ENCODE data around the gene AKAP1. TPM values are rescaled to one million over a fixed set of nuclear protein-coding genes. Genes with fewer than 3 reads are reported as not detected.

Gene AKAP1
- total RNA-seq, 1 donor from 2014 or later, result 28.6 TPM

DNA sequence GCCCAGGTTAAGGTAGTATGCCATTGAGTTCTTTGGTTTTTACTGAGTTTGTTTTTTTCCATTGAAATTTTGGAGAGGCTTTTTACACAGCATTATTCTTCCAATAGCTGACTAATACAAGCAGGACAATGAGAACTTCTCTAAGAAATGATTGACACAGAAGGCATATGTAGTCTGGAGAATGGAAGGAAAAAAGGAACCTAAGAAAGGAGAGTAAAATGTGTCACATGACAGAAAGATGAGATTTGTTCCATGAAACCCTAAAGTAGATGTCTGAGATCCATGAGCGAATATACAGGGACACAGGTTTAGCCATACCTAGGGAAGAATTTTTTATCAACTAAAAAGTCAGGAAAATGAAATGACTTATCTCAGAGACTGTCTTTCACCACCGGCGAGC is 80.7 kb downstream of the AKAP1 start:
- DNase-seq (ENCODE audit: low read depth), result no peak
- Histone ChIP-seq H3K36me3 (ENCODE audit: control insufficient read depth, insufficient read depth, low read length) (no peaks in the 10 kb centered on the region), H3K4me3 (ENCODE audit: low read depth, low read length) (no peak overlapping the region), H3K27me3 (ENCODE audit: control insufficient read depth, insufficient read depth, low read length) (no peaks in the 10 kb centered on the region)
- TF ChIP-seq, protein P1, sequence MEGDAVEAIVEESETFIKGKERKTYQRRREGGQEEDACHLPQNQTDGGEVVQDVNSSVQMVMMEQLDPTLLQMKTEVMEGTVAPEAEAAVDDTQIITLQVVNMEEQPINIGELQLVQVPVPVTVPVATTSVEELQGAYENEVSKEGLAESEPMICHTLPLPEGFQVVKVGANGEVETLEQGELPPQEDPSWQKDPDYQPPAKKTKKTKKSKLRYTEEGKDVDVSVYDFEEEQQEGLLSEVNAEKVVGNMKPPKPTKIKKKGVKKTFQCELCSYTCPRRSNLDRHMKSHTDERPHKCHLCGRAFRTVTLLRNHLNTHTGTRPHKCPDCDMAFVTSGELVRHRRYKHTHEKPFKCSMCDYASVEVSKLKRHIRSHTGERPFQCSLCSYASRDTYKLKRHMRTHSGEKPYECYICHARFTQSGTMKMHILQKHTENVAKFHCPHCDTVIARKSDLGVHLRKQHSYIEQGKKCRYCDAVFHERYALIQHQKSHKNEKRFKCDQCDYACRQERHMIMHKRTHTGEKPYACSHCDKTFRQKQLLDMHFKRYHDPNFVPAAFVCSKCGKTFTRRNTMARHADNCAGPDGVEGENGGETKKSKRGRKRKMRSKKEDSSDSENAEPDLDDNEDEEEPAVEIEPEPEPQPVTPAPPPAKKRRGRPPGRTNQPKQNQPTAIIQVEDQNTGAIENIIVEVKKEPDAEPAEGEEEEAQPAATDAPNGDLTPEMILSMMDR (IDR thresholded peaks at IDR 0.05; ENCODE audit: insufficient read depth, low read length, poor library complexity, severe bottlenecking), result no peak

DNA sequence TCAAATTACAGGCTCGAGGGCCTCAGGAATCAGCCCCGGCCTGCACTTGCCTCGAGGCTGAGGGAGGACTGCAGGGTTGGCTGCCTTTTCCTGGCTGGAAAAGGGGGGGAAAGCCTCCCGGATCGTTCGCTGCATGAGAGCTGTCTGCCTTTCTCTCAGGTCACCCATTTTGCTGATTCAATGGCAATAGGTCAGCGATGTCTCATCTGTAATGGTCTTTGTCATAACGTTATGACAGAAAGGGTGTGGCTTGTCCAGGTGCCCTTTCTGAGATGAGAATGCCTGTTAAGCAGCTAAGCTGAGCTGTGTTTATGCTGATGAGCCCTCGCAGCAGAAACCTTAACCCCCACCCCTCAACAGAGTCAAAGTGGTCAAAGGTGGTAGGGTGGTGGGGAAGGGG is 81.8 kb downstream of the AKAP1 start:
- no peak for DNase-seq (ENCODE audit: low read depth)
- Histone ChIP-seq H3K4me3 (ENCODE audit: low read depth, low read length) (no peak overlapping the region), H3K36me3 (ENCODE audit: control insufficient read depth, insufficient read depth, low read length) (no peaks in the 10 kb centered on the region), H3K27me3 (ENCODE audit: control insufficient read depth, insufficient read depth, low read length) (no peaks in the 10 kb centered on the region)
- TF ChIP-seq, protein P1 (IDR thresholded peaks at IDR 0.05; ENCODE audit: insufficient read depth, low read length, poor library complexity, severe bottlenecking), result no peak

DNA sequence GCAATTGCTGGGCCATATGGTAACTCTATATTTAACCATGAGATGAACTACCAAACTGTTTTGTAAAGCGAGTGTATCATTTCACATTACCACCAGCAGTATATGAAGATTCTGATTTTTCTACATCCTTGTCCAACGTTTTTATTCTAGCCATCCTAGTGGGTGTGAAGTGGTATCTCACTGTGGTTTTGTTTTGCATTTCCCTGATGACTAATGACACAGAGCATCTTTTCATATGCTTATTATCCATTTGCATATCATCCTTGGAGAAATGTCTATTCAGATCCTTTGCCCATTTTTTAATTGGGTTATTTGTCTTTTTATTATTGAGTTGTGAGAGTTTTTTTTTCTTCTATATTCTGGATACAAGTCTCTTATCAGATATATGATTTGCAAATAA is 83.6 kb downstream of the AKAP1 start:
- Histone ChIP-seq H3K27me3 (ENCODE audit: control insufficient read depth, insufficient read depth, low read length) (no peaks in the 10 kb centered on the region), H3K4me3 (ENCODE audit: low read depth, low read length) (no peak overlapping the region), H3K36me3 (ENCODE audit: control insufficient read depth, insufficient read depth, low read length) (no peaks in the 10 kb centered on the region)
- no peak for DNase-seq (ENCODE audit: low read depth)
- TF ChIP-seq, protein P1 (IDR thresholded peaks at IDR 0.05; ENCODE audit: insufficient read depth, low read length, poor library complexity, severe bottlenecking), result no peak

DNA sequence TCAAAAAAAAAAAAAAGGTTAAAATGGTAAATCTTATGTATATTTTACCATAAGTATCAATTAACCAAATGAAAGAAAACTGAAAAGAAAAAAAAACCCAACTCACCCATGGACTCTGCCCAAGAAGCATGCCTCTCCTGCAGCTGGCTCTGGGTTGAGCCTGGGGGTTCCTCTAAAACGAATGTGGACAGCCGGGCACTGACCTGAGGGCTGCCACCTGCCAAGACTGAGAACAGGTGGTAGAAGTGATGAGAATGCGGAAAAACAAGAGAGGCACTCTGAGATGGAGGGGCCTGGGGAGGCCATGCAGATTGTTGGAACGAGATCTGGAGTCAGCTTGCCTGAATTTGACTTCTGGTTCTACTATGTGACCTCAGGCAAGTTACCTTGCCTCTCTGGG is 85.8 kb downstream of the AKAP1 start:
- H3K36me3 ChIP-seq (ENCODE audit: control insufficient read depth, insufficient read depth, low read length), result no peaks in the 10 kb centered on the region
- TF ChIP-seq, protein P1 (IDR thresholded peaks at IDR 0.05; ENCODE audit: insufficient read depth, low read length, poor library complexity, severe bottlenecking), result no peak
- no peak overlapping the region for H3K4me3 ChIP-seq (ENCODE audit: low read depth, low read length)
- no peak for DNase-seq (ENCODE audit: low read depth)
- peaks cover 6% of the 10 kb centered on the region for H3K27me3 ChIP-seq (ENCODE audit: control insufficient read depth, insufficient read depth, low read length)

Other genes starting within 250 kb of the AKAP1 start
- gene TRIM25, start 171.2 kb upstream of the AKAP1 start, total RNA-seq, result 97.1 and 115 TPM in 2 replicates
- 13.6 and 19.3 TPM in 2 replicates for gene COIL, start 124.2 kb upstream of the AKAP1 start, total RNA-seq
- 23.7 and 24.8 TPM in 2 replicates for gene SCPEP1, start 107.1 kb upstream of the AKAP1 start, total RNA-seq
- gene MSI2, start 171.3 kb downstream of the AKAP1 start, total RNA-seq, result 30.5 and 33.8 TPM in 2 replicates